ENCODE data around the gene CFAP90.

The CFAP90 gene

DNA sequence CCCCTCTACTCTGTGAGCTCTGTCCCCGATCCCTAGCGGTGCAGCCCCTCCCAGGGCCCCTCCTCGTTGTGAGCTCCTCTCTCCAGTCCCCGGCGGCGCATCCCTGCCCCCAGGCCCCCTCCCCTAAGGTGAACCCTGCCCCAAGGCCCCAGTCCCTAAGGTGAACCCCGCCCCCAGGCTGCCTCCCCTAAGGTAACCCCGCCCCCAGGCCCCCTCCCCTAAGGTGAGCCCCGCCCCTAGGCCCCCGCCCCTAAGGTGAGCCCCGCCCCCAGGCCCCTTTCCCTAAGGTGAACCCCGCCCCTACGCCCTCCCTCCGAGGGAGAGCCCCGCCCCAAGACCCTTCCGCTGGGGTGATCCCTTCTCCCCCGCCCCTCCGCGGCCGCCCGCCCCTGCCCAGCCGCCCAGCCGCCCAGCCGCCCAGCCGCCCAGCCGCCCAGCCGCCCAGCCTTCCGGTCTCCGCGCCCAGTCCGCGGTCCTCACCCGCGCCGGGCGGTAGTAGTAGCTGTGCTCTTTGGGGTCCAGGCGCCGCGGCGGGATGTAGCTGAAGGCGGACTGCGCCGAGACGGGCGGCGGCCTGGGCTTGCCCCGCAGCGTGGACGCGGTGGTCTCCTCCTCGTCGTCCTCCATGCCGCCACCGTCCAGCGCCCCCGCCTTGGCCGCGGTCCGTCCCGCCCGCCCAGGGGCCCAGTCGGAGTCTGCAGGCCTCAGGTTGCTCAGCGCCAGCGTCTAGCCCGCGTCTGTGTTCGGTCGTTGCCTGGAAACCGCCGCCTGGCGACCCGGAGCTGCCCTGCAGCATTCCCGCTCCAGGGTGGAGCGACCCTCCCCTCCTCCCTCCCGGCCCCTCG, at the start of gene CFAP90:
Gene CFAP90, minus strand, starts transcription at position 739 of the 845 bp plus-strand sequence. Its CDS starts 112 bp downstream, at position 627.
- DNase-seq = no peak

GRCh38 chr5:7897014-7897600, 46.2 kb upstream of the CFAP90 start:
- no peak for DNase-seq

DNA sequence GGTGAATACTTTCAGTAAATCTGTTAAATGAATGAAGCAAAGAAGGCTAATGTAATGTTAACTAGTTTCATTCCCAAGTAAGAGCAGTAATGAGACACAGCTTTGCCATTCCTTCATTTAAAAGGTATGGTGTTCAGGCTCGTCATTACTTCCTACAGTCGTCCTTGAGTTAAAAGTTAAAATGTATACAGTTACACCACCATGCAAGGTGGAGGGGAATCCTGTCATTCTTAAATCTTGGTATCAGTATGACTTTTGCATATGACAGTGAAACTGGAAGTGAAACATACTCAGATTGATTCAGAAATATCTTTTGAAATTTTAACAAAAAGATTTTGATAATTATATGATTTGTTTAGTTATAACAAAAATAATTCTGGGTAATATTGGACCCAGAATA, 43.9 kb upstream of the CFAP90 start:
- DNase-seq = no peak

- no peak for DNase-seq
Observed at GRCh38 chr5:7894439-7894838, 43.5 kb upstream of the CFAP90 start.

DNA sequence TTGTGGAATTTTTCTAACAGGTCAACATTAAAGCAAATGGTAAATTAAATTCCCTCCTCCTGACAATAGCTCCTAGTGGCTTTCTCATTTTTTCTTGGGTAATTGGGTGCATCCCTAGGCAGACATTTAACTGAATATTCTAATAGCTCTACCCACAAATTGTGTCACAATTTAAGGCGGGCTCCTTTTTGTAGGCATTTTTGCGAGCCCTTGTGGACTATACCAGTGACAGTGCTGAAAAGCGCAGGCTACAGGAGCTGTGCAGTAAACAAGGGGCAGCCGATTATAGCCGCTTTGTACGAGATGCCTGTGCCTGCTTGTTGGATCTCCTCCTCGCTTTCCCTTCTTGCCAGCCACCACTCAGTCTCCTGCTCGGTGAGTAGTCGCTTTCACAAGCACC, 38.0 kb upstream of the CFAP90 start:
- DNase-seq = no peak

DNA sequence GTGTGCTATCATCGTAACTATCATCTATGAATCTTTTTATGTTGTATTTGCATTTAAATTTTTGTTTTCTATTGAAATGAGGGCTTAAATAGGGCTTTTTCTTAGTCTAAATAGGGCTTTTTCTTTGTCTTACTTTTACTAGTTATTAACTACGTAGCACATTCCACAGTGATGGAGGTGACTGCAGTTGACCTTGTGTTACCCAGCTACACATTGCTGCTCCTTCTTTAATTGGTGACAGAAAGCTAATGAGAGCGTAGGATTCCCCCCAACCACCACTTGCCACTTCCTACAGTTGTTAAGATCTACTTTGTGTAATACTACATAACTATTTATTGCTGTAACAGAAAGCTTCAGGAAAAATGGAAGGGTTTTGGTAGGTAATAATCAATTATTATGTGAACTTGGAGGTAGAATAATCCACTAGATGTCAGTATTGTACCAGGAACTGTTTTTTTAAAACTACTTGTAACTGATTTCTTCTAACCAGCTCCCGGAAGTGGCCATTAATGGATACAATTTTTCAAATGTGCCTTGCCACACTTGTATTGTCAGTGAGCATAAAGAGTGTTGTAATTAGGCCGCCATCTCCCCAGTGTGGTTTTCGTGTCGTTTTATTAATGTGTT, 36.0 kb upstream of the CFAP90 start:
- no peak for DNase-seq

- no peak for DNase-seq
Observed at GRCh38 chr5:7884491-7885267, 33.7 kb upstream of the CFAP90 start.

DNA sequence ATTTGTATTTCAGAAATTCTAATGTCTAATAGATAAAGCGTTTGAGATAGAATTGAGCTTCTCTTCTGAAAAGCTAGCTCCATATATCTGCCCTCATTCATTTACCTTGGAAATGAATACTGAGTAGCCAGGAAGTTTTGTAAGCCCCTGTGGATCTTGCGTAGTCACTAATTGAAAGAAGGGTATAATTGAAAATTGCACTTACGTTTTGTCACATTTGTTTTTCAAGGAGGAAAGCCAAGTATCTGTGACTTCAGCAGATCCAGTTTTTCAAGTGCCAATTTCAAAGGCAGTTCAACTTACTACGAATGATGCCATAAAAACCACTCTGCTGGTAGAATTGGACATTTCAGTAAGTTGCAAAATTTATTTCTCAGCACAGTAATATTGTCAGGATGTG, 32.0 kb upstream of the CFAP90 start:
- DNase-seq = no peak

DNA sequence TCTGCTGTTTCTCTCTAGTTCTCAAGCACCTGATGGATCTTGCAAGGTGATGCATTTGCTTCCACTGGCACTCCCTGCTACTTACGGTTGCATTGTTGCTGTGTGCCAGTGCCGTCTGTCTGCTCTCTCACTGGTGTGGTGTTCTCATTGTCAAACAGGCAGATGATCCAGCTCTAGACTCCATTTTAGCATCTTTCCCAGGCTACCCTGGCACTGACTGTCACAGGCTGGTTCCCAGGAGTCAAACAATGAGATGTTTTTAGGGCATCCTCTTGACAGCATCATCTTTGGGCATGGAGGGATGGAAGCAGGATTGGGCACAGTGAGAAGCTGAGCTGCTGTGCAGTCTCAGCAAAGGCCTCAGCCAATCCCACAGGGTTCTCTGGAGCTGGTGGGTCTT, 30.9 kb upstream of the CFAP90 start:
- no peak for DNase-seq

DNA sequence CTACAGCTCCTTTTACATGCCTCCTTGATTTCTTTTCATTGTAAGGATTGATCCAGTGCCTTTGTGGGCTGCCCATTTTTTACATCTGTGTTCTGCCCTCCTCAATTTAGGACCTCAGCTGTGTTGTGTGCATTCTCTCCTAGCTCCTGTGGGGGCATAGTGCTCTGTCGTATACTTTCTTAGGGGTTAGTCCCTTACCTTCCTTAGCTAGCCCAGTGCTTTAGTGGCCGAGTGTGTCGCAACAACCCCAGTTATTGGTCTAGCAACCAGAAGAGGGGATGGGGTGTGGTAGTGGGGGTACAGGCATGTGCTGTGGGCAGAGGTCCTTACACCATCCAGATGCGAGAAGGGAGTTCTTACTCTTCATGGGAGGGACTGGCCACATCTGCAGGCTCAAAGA, 30.2 kb upstream of the CFAP90 start:
- DNase-seq = no peak

DNA sequence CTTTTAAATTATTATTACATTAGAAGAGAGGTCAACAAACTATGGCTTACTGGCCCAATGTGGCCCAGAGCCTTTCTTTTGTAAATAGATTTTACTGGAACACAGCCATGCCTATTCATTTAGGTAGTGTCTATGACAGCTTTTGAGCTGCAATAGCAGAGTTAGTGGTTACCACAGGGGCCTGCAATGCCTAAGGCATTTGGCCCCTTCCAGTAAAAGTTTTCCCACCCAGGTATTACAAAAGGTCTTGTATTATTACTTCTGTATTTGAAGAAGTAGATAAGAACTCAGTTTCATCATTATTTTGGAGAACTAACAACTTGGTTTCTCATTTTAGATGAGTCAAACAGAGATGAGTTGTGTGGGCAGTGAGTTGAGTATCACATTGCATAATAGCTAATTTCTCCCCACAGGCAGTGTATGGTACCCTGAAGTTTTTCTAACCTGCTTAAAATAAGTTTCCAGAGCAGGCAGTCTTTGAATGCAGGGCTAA, 27.5 kb upstream of the CFAP90 start:
- DNase-seq = no peak

DNA sequence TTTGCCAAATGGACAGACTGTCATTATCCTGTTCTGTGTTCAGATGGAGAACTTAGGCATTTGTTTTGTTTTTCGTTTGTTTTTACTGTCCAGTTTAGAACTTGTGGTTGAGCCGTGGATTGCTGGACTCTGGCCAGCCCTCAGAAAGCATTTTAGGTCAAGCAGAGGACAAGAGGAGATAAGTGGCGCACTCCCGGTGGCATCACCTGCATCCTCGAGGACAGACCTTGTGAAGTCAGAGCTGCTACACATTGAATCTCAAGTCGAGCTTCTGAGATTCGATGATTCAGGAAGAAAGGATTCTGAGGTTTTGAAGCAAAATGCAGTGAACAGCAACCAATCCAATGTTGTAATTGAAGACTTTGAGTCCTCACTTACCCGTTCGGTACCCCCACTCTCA, 26.9 kb upstream of the CFAP90 start:
- no peak for DNase-seq

DNA sequence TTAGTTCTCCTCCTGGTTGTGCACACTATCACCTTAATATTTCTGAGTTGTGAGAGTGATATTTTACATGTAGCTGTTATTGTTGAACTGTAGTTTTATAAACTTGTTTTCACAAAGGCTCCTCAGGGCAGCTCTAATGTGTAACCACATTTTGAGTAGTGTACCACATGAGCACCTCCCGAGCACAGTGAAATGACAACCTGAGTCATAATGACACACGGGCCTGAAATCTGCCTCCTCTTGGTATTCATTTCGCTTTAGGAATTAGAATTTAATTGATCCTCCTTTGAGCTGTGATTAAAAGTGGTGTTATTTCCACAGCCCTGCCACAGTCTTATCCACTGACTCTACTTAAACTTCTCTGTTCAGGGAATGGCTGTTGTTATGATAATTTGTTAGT, 25.9 kb upstream of the CFAP90 start:
- DNase-seq = no peak

DNA sequence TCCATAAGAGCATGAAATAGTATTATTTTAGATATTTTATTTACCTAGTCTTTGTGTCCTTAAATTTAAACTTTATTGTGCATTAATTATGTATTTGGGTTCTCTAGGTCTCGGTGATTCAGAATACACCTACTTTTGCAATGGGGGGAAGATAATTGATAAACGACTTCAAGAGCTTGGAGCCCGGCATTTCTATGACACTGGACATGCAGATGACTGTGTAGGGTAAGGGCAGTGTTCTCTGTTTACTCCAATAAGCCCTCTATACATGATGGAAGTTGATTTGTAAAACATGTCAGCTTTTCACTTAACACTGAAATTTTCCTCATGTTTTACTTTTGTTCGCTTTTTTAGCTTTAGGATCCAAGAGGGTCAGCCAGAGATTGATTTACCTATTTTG, 24.2 kb upstream of the CFAP90 start:
- DNase-seq = no peak

DNA sequence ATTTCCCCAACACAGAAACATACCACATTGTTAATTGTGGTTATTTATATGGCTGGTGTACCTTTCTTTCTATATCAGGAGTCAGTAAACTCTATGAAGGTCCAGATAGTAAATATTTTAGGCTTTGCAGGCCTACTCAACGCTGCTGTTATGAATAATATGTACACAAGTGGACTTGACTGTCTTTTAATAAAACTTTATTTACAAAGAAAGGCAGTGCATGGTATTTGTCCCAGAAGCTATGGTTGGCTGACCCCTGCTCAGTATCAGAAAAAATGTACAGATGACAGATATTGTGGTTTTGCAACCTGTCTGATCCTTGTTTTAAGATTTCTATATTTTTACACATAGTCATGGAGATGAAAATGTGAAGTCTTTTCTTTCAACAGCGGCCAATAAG, 23.7 kb upstream of the CFAP90 start:
- no peak for DNase-seq

GRCh38 chr5:7873216-7873615, 22.3 kb upstream of the CFAP90 start:
- no peak for DNase-seq

DNA sequence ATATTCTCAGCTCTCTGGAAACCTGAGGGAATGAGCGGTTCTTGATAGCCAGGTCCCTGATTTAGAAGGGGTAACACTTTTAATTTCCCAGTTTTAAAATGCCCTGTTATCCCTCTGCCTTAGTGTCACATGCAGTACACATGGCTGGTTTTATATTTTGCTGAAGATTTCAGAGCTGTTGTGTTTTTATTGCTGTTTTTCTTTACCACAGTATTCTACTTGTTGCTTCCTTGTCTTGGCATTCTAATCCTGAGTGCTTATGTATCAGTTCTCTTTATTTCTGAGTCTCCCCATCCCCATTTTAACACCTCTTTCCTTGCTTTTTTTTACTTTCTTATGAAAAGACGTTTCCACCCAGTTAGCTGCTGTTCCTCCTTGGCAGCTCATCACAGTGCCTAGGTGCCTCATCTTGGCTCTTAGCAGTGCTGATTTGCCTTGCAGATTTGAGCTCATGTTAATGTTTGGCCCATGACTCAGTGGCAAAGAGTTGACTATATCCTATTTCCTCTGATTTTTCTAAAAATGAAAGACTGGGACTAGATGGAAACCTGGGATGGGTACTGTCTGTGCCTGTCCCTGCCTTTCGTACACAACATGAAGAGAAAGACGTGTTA, 21.7 kb upstream of the CFAP90 start:
- DNase-seq = no peak

DNA sequence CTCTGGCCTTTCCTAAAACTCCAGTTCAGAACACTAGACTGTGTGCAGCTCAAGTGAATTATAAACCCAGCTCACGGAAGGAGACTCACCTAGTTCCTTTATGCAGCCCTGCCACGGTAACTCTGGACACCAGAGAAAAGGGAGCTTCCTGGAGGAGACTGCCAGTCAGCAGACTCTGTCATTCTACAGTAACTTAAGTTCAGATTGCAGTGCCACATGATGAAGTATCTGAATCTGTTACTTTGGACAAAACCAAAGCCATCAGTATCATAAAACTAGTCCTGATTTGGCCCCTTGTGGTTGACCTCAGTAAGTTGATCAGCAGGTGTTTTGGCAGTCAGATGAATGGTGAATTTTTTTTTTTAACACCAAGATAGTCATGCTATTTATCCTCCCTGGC, 20.7 kb upstream of the CFAP90 start:
- no peak for DNase-seq

- DNase-seq = peak; percentile 70
Observed at GRCh38 chr5:7869474-7870136, 18.7 kb upstream of the CFAP90 start.

GRCh38 chr5:7868773-7869473, 18.0 kb upstream of the CFAP90 start, which contains the start of the genes FASTKD3 and MTRR:
Gene FASTKD3, minus strand, starts transcription at chr5:7869031. Its CDS starts 948 bp downstream, at chr5:7868083.
Gene MTRR, plus strand, starts transcription at chr5:7869148. Its CDS starts 1,647 bp downstream, at chr5:7870795.
- peak; percentile 92 for DNase-seq

DNA sequence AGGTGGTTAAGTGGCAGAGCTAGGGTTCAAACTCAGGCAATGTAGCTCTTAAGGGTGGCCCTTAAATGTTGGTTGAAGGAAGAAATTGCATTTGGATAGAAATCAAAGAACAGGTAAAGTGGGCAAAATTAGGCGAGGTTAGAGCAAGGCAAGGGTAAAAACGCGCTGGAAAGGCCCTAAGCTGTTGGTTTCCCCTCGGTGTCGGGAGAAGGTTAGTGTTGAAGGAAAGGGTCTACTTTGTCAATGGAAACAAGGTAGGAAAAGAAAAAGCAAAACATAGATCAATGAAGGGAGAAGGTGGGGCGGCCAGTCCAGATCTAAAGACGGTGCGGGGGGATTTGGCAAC, 17.5 kb upstream of the CFAP90 start:
- no peak for DNase-seq

Measured in activated CD8-positive, alpha-beta memory T cell treated with anti-CD3 and anti-CD28 coated beads, Interleukin-2, amount 50 U/mL, for 48 hours (primary cell).